K562 (cell line): ENCODE data around the gene PRDX2. TPM values are rescaled to one million over a fixed set of nuclear protein-coding genes. Genes with fewer than 3 reads are reported as not detected.

Experiments used
- ARID2 ChIP-seq: fragments of 450-650 bp; IDR thresholded peaks from 2 replicates; pipeline ENCODE4 v1.6.1; 2017; ENCODE audit warnings: antibody characterized with exemption, mild to moderate bottlenecking
- CREBBP ChIP-seq: IDR thresholded peaks from one replicate; pipeline ENCODE4 v1.6.1; 2012; ENCODE audit warnings: low read depth, mild to moderate bottlenecking, control low read depth, inconsistent platforms, low read length
- DIDO1 ChIP-seq: fragments of 450-650 bp; IDR thresholded peaks from 2 replicates; pipeline ENCODE4 v1.6.1; 2016; ENCODE audit warnings: low read depth, missing biosample characterization, missing genetic modification characterization
- HMG20B ChIP-seq: fragments of 250-450 bp; sonication (Bioruptor Pico); IDR thresholded peaks from 2 replicates; pipeline ENCODE4 v1.5.0; 2021; ENCODE audit warnings: mild to moderate bottlenecking
- ID3 ChIP-seq, 2 experiments: fragments of 250-450 bp in 1 of 2; fragments of 450-650 bp in 1 of 2; sonication (Bioruptor Pico) in 1 of 2; IDR thresholded peaks; 2 replicates each; pipeline versions ENCODE4 v1.6.1 to v1.8.0; 2016 to 2021; ENCODE audit warnings: mild to moderate bottlenecking in 2 of 2, moderate library complexity in 2 of 2, missing compliant biosample characterization in 1 of 2, missing genetic modification characterization in 1 of 2
- JUN ChIP-seq, 2 experiments: sonication (generic) in 1 of 2; formaldehyde crosslinking in 1 of 2; IDR thresholded peaks; 2 replicates each; pipeline versions ENCODE4 v1.6.1 to v1.8.0; 2012 to 2022; ENCODE audit warnings: borderline replicate concordance in 2 of 2, mild to moderate bottlenecking in 2 of 2, improper control_type of control experiment in 1 of 2, low read depth in 1 of 2, low read length in 1 of 2, missing genetic modification reagents in 1 of 2
- KAT2B ChIP-seq: IDR thresholded peaks from one replicate; pipeline ENCODE4 v1.6.1; 2012; ENCODE audit warnings: low read depth, mild to moderate bottlenecking, control low read depth, inconsistent platforms, low read length, moderate library complexity
- KDM1A ChIP-seq, 2 experiments: fragments of 450-650 bp; IDR thresholded peaks; 2 replicates each; pipeline ENCODE4 v1.6.1; 2016; ENCODE audit warnings: mild to moderate bottlenecking in 2 of 2
- MITF ChIP-seq: IDR thresholded peaks from 2 replicates; pipeline ENCODE4 v1.6.1; 2014; ENCODE audit warnings: antibody characterized with exemption
- NR0B1 ChIP-seq: fragments of 450-650 bp; IDR thresholded peaks from one replicate; pipeline ENCODE4 v1.6.1; 2018; ENCODE audit warnings: mild to moderate bottlenecking, moderate library complexity; ENCODE audit not compliant: partially characterized antibody
- PKNOX1 ChIP-seq: fragments of 450-650 bp; IDR thresholded peaks from 2 replicates; pipeline ENCODE4 v1.6.1; 2016
- POLR3G ChIP-seq: IDR thresholded peaks from 2 replicates; pipeline ENCODE4 v1.6.1; 2011; ENCODE audit not compliant: insufficient read length, insufficient replicate concordance; ENCODE audit errors: extremely low read depth
- TBP ChIP-seq: optimal IDR thresholded peaks from 2 replicates; pipeline ENCODE3; 2011; ENCODE audit warnings: low read depth, low read length, improper control_type of control experiment
- TCF15 ChIP-seq: fragments of 250-450 bp; sonication (Bioruptor Pico); IDR thresholded peaks from 2 replicates; pipeline ENCODE4 v1.8.0; 2022; ENCODE audit warnings: moderate library complexity, mild to moderate bottlenecking, inconsistent platforms
- ZFX ChIP-seq: sonication (generic); formaldehyde crosslinking; IDR thresholded peaks from 2 replicates; pipeline ENCODE4 v1.8.0; 2022; ENCODE audit warnings: mild to moderate bottlenecking, missing genetic modification reagents, moderate library complexity
- ZKSCAN1 ChIP-seq: fragments of 150-350 bp; IDR thresholded peaks from 2 replicates; pipeline ENCODE4 v1.6.1; 2016; ENCODE audit warnings: low read depth, low read length
- ZNF217 ChIP-seq: sonication (generic); formaldehyde crosslinking; IDR thresholded peaks from 2 replicates; pipeline ENCODE4 v1.8.0; 2022; ENCODE audit warnings: mild to moderate bottlenecking, missing genetic modification reagents
- ZNF253 ChIP-seq: fragments of 250-450 bp; sonication (Bioruptor Pico); conservative IDR thresholded peaks from 2 replicates; pipeline ENCODE4 v1.6.1; 2021; ENCODE audit warnings: mild to moderate bottlenecking
- ZNF586 ChIP-seq: fragments of 450-650 bp; formaldehyde crosslinking; conservative IDR thresholded peaks from 2 replicates; pipeline ENCODE4 v1.4.0; 2020; ENCODE audit warnings: mild to moderate bottlenecking, moderate library complexity
- polyA plus RNA-seq, 8 experiments: library from polyadenylated mRNA; depleted of rRNA in 4 of 8; stranded (reverse) in 5 of 8; unstranded in 3 of 8; fragments of >200 nt; fragmentation: Nextera tagmentation in 2 of 8; fragmentation: Illumina TruSeq in 1 of 8; extraction: Ambion mirVana in 2 of 8; extraction: Trizol in 1 of 8; gene quantifications; 2 replicates each; pipeline versions ENCODE4 v1.2.1 to v1.2.3, GENCODE V29; 2011 to 2014; ENCODE audit warnings: inconsistent platforms in 1 of 8, missing spikeins in 1 of 8
- total RNA-seq, 7 experiments: library from RNA; depleted of rRNA in 6 of 7; stranded (reverse); fragments of >200 nt in 6 of 7; fragmentation: Illumina TruSeq in 2 of 7; extraction: Trizol in 2 of 7; gene quantifications; 2 replicates each; pipeline versions ENCODE4 v1.2.1 to v1.2.3, GENCODE V29; 2011 to 2021; ENCODE audit warnings: low replicate concordance in 1 of 7
- TF ChIP-seq, protein P1 (sequence below): fragments of 250-450 bp; sonication (Bioruptor Pico); IDR thresholded peaks from 2 replicates; pipeline ENCODE4 v1.4.0; 2020; ENCODE audit warnings: borderline replicate concordance
- TF ChIP-seq, protein P2 (sequence below): sonication (generic); formaldehyde crosslinking; IDR thresholded peaks from 2 replicates; pipeline ENCODE4 v1.9.0; 2022; ENCODE audit warnings: mild to moderate bottlenecking, missing genetic modification reagents

The PRDX2 gene
- total and polyA plus RNA-seq, 9 of the 15 experiments (the other 6 are each of a cell fraction or from before 2014, with no cell fraction given): 206 to 1,183 (median 415) TPM

DNA sequence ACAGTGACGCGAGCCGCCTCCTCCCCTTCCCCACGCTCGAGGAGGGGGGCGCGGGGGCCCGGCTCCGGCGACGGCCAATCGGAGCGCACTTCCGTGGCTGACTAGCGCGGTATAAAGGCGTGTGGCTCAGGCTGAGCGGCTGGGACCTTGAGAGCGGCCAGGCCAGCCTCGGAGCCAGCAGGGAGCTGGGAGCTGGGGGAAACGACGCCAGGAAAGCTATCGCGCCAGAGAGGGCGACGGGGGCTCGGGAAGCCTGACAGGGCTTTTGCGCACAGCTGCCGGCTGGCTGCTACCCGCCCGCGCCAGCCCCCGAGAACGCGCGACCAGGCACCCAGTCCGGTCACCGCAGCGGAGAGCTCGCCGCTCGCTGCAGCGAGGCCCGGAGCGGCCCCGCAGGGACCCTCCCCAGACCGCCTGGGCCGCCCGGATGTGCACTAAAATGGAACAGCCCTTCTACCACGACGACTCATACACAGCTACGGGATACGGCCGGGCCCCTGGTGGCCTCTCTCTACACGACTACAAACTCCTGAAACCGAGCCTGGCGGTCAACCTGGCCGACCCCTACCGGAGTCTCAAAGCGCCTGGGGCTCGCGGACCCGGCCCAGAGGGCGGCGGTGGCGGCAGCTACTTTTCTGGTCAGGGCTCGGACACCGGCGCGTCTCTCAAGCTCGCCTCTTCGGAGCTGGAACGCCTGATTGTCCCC, 10.1 kb downstream of the PRDX2 start, which contains the start of gene JUNB (continued):
- TF ChIP-seq KDM1A (IDR thresholded peaks at IDR 0.05) (no peak), HMG20B (CRISPR knock-in tag) (no peak), JUN (IDR thresholded peaks at IDR 0.05; ENCODE audit: borderline replicate concordance, low read depth, low read length) (peak; percentile 68; the same call in 1 of the 2 replicates), JUN (CRISPR knock-in tag; IDR thresholded peaks at IDR 0.05; ENCODE audit: borderline replicate concordance) (no peak), DIDO1 (tag) (no peak), ZKSCAN1 (peak; percentile 78), TCF15 (CRISPR knock-in tag) (no peak), ZNF217 (CRISPR knock-in tag) (no peak), POLR3G (no peak), ZNF253 (CRISPR knock-in tag) (no peak), KAT2B (no peak), PKNOX1 (peak; percentile 89), ZNF586 (CRISPR knock-in tag) (no peak), ID3 (CRISPR knock-in tag; IDR thresholded peaks at IDR 0.05) (no peak), ID3 (tag; IDR thresholded peaks at IDR 0.05) (0 out of 2 replicates have a peak, but pooled peaks have one; percentile 66), TBP (peak; percentile 99), CREBBP (no peak), MITF (peak; percentile 17; the same call in 1 of the 2 replicates), ZFX (CRISPR knock-in tag) (peak; percentile 85), ARID2 (no peak), NR0B1 (no peak)
- TF ChIP-seq, protein P1, sequence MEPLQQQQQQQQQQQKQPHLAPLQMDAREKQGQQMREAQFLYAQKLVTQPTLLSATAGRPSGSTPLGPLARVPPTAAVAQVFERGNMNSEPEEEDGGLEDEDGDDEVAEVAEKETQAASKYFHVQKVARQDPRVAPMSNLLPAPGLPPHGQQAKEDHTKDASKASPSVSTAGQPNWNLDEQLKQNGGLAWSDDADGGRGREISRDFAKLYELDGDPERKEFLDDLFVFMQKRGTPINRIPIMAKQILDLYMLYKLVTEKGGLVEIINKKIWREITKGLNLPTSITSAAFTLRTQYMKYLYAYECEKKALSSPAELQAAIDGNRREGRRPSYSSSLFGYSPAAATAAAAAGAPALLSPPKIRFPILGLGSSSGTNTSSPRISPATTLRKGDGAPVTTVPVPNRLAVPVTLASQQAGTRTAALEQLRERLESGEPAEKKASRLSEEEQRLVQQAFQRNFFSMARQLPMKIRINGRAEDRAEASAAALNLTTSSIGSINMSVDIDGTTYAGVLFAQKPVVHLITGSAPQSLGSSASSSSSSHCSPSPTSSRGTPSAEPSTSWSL (CRISPR knock-in tag): no peak
- TF ChIP-seq, protein P2, sequence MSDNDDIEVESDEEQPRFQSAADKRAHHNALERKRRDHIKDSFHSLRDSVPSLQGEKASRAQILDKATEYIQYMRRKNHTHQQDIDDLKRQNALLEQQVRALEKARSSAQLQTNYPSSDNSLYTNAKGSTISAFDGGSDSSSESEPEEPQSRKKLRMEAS: peak; percentile 95
